ENCODE measurements around the gene RPS6KL1. TPM values are rescaled to one million over a fixed set of nuclear protein-coding genes. Genes with fewer than 3 reads are reported as not detected.
"Not testable (repeated sequence)": the region's sequence is repeated elsewhere in the genome, so short reads cannot be mapped to it uniquely, and the experiment has no call there.

RPS6KL1 gene
- total and polyA plus RNA-seq, 11 donors = 8.3 to 26.8 (median 17.8) TPM

DNA sequence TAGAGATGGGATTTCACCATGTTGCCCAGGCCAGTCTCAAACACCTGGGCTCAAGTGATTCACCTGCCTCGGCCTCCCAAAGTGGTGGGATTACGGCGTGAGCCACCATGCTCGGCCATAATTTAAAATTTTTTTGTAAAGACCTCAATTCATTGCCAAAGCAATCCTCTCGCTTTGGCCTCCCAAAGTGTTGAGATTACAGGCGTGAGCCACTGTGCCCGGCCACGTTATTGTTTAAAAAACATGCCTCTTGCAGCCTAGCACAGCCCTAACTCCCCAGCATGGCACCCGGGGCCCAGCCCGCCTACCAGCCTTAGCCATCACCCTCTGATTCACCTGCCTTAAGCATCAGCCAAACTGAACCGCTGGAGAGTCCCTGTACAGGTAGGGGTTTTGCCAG lies 13.1 kb upstream of the RPS6KL1 start:
- no peaks in the 10 kb centered on the region for H3K27me3 ChIP-seq
- DNase-seq (no peak), ATAC-seq (no peak)
- H3K4me1 ChIP-seq = peaks cover 0 to 68% (median 57%) of the 10 kb centered on the region in 12 donors
- H3K9me3 ChIP-seq = no peaks in the 10 kb centered on the region
- 93 to 97% (median 95%) methylated on average over 11 of the region's 11 CpGs for WGBS, 4 donors
- intact Hi-C loops (cut with DNase I) = no loop called here
- TF ChIP-seq POLR2A (IDR thresholded peaks at IDR 0.05) = no peak
- TF ChIP-seq, protein P1, sequence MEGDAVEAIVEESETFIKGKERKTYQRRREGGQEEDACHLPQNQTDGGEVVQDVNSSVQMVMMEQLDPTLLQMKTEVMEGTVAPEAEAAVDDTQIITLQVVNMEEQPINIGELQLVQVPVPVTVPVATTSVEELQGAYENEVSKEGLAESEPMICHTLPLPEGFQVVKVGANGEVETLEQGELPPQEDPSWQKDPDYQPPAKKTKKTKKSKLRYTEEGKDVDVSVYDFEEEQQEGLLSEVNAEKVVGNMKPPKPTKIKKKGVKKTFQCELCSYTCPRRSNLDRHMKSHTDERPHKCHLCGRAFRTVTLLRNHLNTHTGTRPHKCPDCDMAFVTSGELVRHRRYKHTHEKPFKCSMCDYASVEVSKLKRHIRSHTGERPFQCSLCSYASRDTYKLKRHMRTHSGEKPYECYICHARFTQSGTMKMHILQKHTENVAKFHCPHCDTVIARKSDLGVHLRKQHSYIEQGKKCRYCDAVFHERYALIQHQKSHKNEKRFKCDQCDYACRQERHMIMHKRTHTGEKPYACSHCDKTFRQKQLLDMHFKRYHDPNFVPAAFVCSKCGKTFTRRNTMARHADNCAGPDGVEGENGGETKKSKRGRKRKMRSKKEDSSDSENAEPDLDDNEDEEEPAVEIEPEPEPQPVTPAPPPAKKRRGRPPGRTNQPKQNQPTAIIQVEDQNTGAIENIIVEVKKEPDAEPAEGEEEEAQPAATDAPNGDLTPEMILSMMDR (IDR thresholded peaks at IDR 0.05) = no peak
- no peak overlapping the region for H3K27ac ChIP-seq
- no peaks in the 10 kb centered on the region for H3K36me3 ChIP-seq
- no peak overlapping the region for H3K4me3 ChIP-seq

DNA sequence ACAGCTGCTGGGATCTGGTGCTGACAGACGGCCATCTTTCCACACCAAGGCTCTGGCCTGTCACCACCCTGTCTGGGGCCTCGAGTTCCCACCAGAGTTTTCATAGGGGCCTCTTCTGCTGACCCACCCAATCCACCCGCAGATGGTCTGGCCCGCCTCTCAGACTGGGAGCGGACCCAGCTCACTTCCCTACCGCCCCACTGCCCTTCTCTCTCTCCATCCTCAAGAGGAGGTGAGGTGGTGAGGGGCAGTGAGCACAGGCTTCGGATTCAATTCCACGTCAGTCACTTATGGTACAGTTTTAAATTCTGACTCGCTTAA lies 12.3 kb upstream of the RPS6KL1 start:
- no peaks in the 10 kb centered on the region for H3K27me3 ChIP-seq
- H3K9me3 ChIP-seq = no peaks in the 10 kb centered on the region
- DNase-seq (peak in 1 of 5 donors; percentile 60), ATAC-seq (peak in 1 of 4 donors; percentile 5)
- H3K27ac ChIP-seq = peak overlapping the region in 10 of 12 donors; percentile 3 to 63 (median 40)
- H3K4me1 ChIP-seq = peaks cover 0 to 60% (median 49%) of the 10 kb centered on the region in 12 donors
- TF ChIP-seq, protein P1 (IDR thresholded peaks at IDR 0.05) = no peak
- TF ChIP-seq POLR2A (IDR thresholded peaks at IDR 0.05) = no peak
- H3K36me3 ChIP-seq = no peaks in the 10 kb centered on the region
- 43 to 76% (median 55%) methylated on average over 8 to 9 of the region's 9 CpGs for whole genome bisulfite sequencing, 4 donors
- no peak overlapping the region for H3K4me3 ChIP-seq
- intact Hi-C loops (cut with DNase I) = loop anchor here in 1 of 10 donors (2.0 kb wide), 1 partner anchor 21 kb away; no protein-coding TSS in a partner anchor

DNA sequence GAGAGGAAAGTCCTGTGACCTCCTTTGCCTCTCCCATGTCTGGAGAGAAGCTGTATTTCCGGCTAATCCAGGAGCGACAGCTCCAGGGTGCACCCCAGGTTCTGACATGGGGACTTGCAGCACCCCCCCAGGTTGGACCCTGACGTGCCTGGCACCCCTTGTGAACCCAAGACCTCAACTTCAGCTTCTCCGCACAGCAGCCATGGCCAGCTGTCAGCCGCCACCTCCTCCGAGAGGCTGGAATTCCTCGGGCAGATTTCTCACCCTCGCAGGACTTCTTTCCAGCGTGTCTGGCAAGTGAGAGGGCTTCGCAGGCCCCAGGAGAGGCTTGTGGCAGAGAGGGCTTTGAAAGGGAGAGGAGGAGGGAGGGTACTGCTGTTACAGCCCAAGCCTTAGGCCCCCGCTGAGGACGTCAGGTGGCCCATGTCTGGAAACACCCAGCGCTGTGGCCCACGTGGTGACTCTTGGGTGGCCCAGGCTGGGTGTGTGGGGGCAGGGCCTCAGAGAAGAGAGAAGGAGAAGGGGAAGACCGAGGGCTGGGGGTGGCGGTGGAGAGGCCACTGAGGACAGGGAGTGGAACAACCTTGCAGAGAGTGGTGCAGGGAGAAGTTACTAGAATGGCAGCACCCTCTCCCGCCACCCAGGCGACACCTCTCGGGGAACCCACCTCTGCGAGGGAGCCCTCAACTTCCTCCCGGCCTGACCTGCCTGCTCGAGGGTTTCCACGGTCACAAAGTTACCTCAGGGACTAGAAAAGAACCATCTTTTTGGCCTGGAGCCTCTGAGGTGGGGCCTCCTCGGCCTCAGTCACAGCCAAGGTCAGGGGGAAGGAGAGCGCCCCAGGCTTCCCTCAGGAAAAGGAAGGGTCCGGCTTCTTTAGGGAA lies 11.7 kb upstream of the RPS6KL1 start:
- Histone ChIP-seq H3K27me3 (no peaks in the 10 kb centered on the region), H3K9me3 (no peaks in the 10 kb centered on the region), H3K4me3 (no peak overlapping the region), H3K27ac (peak overlapping the region in 11 of 12 donors; percentile 3 to 63 (median 32)), H3K4me1 (peaks cover 0 to 54% (median 43%) of the 10 kb centered on the region in 12 donors), H3K36me3 (no peaks in the 10 kb centered on the region)
- intact Hi-C loops (cut with DNase I) = loop anchor here in 1 of 10 donors (2.0 kb wide), 1 partner anchor 20 kb away; no protein-coding TSS in a partner anchor
- 54 to 65% (median 61%) methylated on average over 22 to 26 of the region's 26 CpGs for WGBS, 4 donors
- TF ChIP-seq POLR2A (IDR thresholded peaks at IDR 0.05) = no peak
- TF ChIP-seq, protein P1 (IDR thresholded peaks at IDR 0.05) = no peak
- DNase-seq (peak; percentile 55 to 82 (median 59)), ATAC-seq (peak; percentile 11 to 72 (median 66))

DNA sequence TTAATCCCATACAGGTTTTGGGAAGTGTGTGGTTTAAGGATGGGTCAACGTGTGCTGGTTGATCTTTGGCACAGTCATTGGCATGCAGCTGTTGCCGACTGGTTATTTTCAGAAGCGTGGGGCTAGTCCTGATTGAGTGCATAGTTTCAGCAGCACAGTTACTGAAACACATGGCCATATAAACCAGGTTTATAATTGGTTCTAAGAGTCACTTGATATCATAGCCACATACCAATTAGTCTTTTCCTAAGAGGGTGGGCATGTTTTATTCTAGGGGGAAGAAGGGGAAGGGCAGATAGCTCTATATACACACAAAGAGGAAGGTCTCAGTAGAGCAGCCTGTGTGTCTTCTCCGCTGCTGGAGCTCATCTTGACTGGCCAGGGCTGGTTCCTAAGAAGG lies 11.0 kb upstream of the RPS6KL1 start:
- H3K27me3 ChIP-seq = no peaks in the 10 kb centered on the region
- peak overlapping the region in 8 of 12 donors; percentile 4 to 67 (median 43) for H3K27ac ChIP-seq
- intact Hi-C loops (cut with DNase I) = loop anchor here in 1 of 10 donors (2.0 kb wide), 1 partner anchor 19 kb away; no protein-coding TSS in a partner anchor
- H3K9me3 ChIP-seq = no peaks in the 10 kb centered on the region
- 28 to 46% (median 43%) methylated on average over 4 of the region's 4 CpGs for WGBS, 4 donors
- peak in 3 of 4 donors; percentile 17 to 52 (median 27) for ATAC-seq
- no peak overlapping the region for H3K4me3 ChIP-seq
- DNase-seq = no peak
- peaks cover 0 to 48% (median 36%) of the 10 kb centered on the region in 12 donors for H3K4me1 ChIP-seq
- no peaks in the 10 kb centered on the region for H3K36me3 ChIP-seq
- TF ChIP-seq, protein P1 (IDR thresholded peaks at IDR 0.05) = no peak
- TF ChIP-seq POLR2A (IDR thresholded peaks at IDR 0.05) = no peak

DNA sequence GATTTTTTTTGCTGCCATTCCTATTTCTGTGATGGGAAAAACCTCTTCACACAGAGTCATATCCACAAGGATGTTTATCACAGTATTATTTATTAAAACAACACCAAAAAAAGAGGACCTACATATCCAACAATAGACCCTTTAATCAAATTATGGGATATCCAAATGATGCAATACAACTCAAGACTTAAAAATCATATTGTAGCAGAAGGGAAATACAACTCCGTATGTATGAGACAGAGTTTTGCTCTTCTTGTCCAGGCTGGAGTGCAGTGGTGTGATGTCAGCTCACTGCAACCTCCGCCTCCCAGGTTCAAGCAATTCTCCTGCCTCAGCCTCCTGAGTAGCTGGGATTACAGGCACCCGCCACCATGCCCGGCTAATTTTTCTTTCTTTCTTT lies 9.9 kb upstream of the RPS6KL1 start:
- Histone ChIP-seq H3K4me1 (peaks cover 0 to 43% (median 32%) of the 10 kb centered on the region in 12 donors), H3K27ac (peak overlapping the region in 10 of 12 donors; percentile 4 to 67 (median 47))
- DNase-seq; H3K36me3 ChIP-seq; H3K27me3 ChIP-seq; H3K4me3 ChIP-seq; H3K9me3 ChIP-seq; ATAC-seq; intact Hi-C loops (cut with DNase I): not testable (repeated sequence)
- 58 to 80% (median 73%) methylated on average over 4 of the region's 4 CpGs for WGBS, 4 donors

All from heart left ventricle (tissue), 16 donors.